Measurements from ENCODE around the gene TESK2. TPM values are rescaled to one million over a fixed set of nuclear protein-coding genes. Genes with fewer than 3 reads are reported as not detected.

The TESK2 gene
- total and polyA plus RNA-seq, 2 of the 8 experiments (the other 6 are each of a cell fraction or from before 2014, with no cell fraction given): 10.8 to 12.6 TPM

DNA sequence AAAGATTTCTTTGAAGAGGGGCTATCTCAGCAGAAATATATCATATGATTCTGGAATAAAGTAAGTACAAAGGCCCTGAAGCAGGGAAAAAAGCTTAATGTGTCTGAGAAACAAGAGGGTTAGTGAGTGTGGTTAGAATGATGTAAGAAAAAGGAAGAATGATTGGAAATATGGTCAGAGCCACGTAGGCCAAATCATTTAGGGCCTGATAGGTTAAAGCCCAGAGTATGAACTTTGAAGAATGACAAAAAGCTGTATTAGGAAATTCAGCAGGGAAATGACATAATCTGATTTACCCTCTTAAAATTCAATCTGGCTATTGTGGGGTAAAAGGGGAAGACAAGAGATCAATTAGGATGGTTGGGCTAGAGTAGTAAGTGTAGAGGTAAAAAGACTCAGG lies 81.7 kb downstream of the TESK2 start:
- FAIRE-seq (no peak), DNase-seq (ENCODE audit: low read depth in 1 of 2, low spot score in 2 of 2) (no peak)
- Histone ChIP-seq H3K79me1 (ENCODE audit: low read depth, low read length) (no peaks in the 10 kb centered on the region), H3K9ac (replicated peaks in 1 of 4; ENCODE audit: extremely low read depth in 1 of 4, low read depth in 3 of 4, low read length in 3 of 4) (no peak overlapping the region), H3K23me2 (ENCODE audit: low read depth, low read length) (peaks cover 2% of the 10 kb centered on the region; the same call in 1 of the 2 replicates), H4K5ac (ENCODE audit: insufficient read length, low read depth, low read length) (no peak overlapping the region), H3K27me3 (replicated peaks in 1 of 4; ENCODE audit: control insufficient read depth in 3 of 4, extremely low read depth in 1 of 4, insufficient read depth in 3 of 4, low read length in 3 of 4) (no peaks in the 10 kb centered on the region), H3K23ac (ENCODE audit: insufficient read length) (no peak overlapping the region), H3K36me3 (ENCODE audit: control insufficient read depth in 2 of 4, insufficient read depth in 4 of 4, low read length in 3 of 4) (no peaks in the 10 kb centered on the region), H3K18ac (ENCODE audit: extremely low read depth, low read length) (no peak overlapping the region), H3K9me3 (ENCODE audit: insufficient read depth in 2 of 2, low read depth in 1 of 2, low read length in 1 of 2) (no peaks in the 10 kb centered on the region), H3K4ac (replicated peaks; ENCODE audit: insufficient read length, low read depth, low read length) (no peak overlapping the region), H4K20me1 (replicated peaks in 1 of 2; ENCODE audit: control insufficient read depth in 1 of 2, insufficient read depth in 2 of 2, low read length in 2 of 2) (no peaks in the 10 kb centered on the region), H2BK120ac (replicated peaks; ENCODE audit: low read depth, low read length) (no peak overlapping the region), H4K91ac (replicated peaks; ENCODE audit: insufficient read length, low read length) (no peak overlapping the region), H2BK12ac (ENCODE audit: low read depth, low read length) (no peak overlapping the region), H3K56ac (replicated peaks; ENCODE audit: insufficient read length, low read depth, low read length) (no peak overlapping the region), H3K27ac (ENCODE audit: low read depth, low read length) (no peak overlapping the region), H4K8ac (ENCODE audit: extremely low read depth, insufficient read depth, low read length) (no peak overlapping the region), H2BK20ac (ENCODE audit: low read length) (no peak overlapping the region), H3K4me3 (ENCODE audit: extremely low read depth in 1 of 4, insufficient read depth in 2 of 4, low read depth in 3 of 4, low read length in 4 of 4) (no peak overlapping the region), H3K4me2 (ENCODE audit: insufficient read depth in 1 of 2, low read depth in 2 of 2, low read length in 2 of 2) (no peak overlapping the region), H2AK5ac (ENCODE audit: low read depth, low read length) (no peak overlapping the region), H3K4me1 (replicated peaks in 1 of 4; ENCODE audit: control insufficient read depth in 3 of 4, insufficient read depth in 4 of 4, low read length in 3 of 4) (no peaks in the 10 kb centered on the region), H2BK5ac (ENCODE audit: low read depth, low read length) (no peak overlapping the region), H2BK15ac (ENCODE audit: low read length) (no peak overlapping the region), H2AFZ (ENCODE audit: low read length) (no peak overlapping the region), H3K79me2 (ENCODE audit: control insufficient read depth in 1 of 2, insufficient read depth in 2 of 2, low read length in 2 of 2) (no peaks in the 10 kb centered on the region), H3K14ac (ENCODE audit: insufficient read length) (no peak overlapping the region)
- ChIA-PET CTCF (ENCODE audit: partially characterized antibody) (interaction anchor here (0.6 kb wide), 1 partner anchor 54 kb away, joined by 3 read pairs; no protein-coding TSS in a partner anchor), POLR2A (ENCODE audit: partially characterized antibody) (no interaction called here)
- no peak for TF ChIP-seq RAD21 (IDR thresholded peaks at IDR 0.05 in 1 of 2, conservative IDR thresholded peaks at IDR 0.05 in 1 of 2; ENCODE audit: low read depth in 2 of 2, low read length in 2 of 2)
- TF ChIP-seq GTF2F1 (IDR thresholded peaks at IDR 0.05; ENCODE audit: borderline replicate concordance, low read depth, low read length): no peak
- TF ChIP-seq CHD1 (IDR thresholded peaks at IDR 0.05; ENCODE audit: low read depth, low read length): no peak
- TF ChIP-seq SIN3A (conservative IDR thresholded peaks at IDR 0.05 in 1 of 2, IDR thresholded peaks at IDR 0.05 in 1 of 2; ENCODE audit: low read depth in 1 of 2, low read length in 2 of 2): no peak
- TF ChIP-seq, protein P1, sequence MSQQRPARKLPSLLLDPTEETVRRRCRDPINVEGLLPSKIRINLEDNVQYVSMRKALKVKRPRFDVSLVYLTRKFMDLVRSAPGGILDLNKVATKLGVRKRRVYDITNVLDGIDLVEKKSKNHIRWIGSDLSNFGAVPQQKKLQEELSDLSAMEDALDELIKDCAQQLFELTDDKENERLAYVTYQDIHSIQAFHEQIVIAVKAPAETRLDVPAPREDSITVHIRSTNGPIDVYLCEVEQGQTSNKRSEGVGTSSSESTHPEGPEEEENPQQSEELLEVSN (IDR thresholded peaks at IDR 0.05): no peak
- no peak for TF ChIP-seq HDAC2 (IDR thresholded peaks at IDR 0.05; ENCODE audit: borderline replicate concordance in 1 of 2, low read depth in 2 of 2, low read length in 2 of 2)
- no peak for TF ChIP-seq ASH2L (IDR thresholded peaks at IDR 0.05; ENCODE audit: low read length)
- no peak for TF ChIP-seq JUND (IDR thresholded peaks at IDR 0.05; ENCODE audit: low read length)
- TF ChIP-seq CEBPB (IDR thresholded peaks at IDR 0.05; ENCODE audit: low read depth, low read length): no peak
- TF ChIP-seq ATF3 (IDR thresholded peaks at IDR 0.05; ENCODE audit: insufficient read depth, low read depth, low read length): no peak
- TF ChIP-seq SIX5 (IDR thresholded peaks at IDR 0.05; ENCODE audit: low read depth, low read length): no peak
- no peak for TF ChIP-seq RFX5 (IDR thresholded peaks at IDR 0.05; ENCODE audit: borderline replicate concordance, low read depth, low read length)
- TF ChIP-seq KDM5A (IDR thresholded peaks at IDR 0.05; ENCODE audit: low read length): no peak
- 87% methylated on average over 1 of the region's 1 CpG; no CpG with 5 or more reads in 1 of the 2 experiments for WGBS, 2 experiments (ENCODE audit: extremely low coverage in 1 of 2, insufficient coverage in 1 of 2, insufficient read length in 1 of 2, insufficient replicate concordance in 2 of 2, low coverage in 1 of 2, low lambda C conversion rate in 2 of 2, missing lambda C conversion rate in 1 of 2)
